ENCODE results near the gene CDH2.

CDH2 gene

GRCh38 chr18:28201056-28201455 is 24.1 kb upstream of the CDH2 start:
- no peaks in the 10 kb centered on the region for H3K27me3 Mint-ChIP-seq (ENCODE audit: low read depth)
- no peaks in the 10 kb centered on the region for H3K36me3 Mint-ChIP-seq (ENCODE audit: low read depth)
- H3K4me3 Mint-ChIP-seq: no peak overlapping the region
- H3K27ac Mint-ChIP-seq: no peak overlapping the region
- H3K9me3 Mint-ChIP-seq: no peaks in the 10 kb centered on the region
- TF ChIP-seq CTCF (IDR thresholded peaks at IDR 0.05; ENCODE audit: unreplicated experiment in 3 of 3): no peak
- H3K4me1 Mint-ChIP-seq: no peaks in the 10 kb centered on the region

GRCh38 chr18:28198620-28199019 is 21.7 kb upstream of the CDH2 start:
- no peak for TF ChIP-seq CTCF (IDR thresholded peaks at IDR 0.05; ENCODE audit: unreplicated experiment in 3 of 3)
- Mint-ChIP-seq H3K27me3 (ENCODE audit: low read depth) (no peaks in the 10 kb centered on the region), H3K36me3 (ENCODE audit: low read depth) (no peaks in the 10 kb centered on the region), H3K27ac (no peak overlapping the region), H3K9me3 (no peaks in the 10 kb centered on the region), H3K4me1 (no peaks in the 10 kb centered on the region), H3K4me3 (no peak overlapping the region)

- no peak for TF ChIP-seq CTCF (IDR thresholded peaks at IDR 0.05; ENCODE audit: unreplicated experiment in 3 of 3)
- Mint-ChIP-seq H3K9me3 (peaks cover 2% of the 10 kb centered on the region), H3K4me1 (no peaks in the 10 kb centered on the region), H3K27ac (no peak overlapping the region), H3K4me3 (no peak overlapping the region), H3K27me3 (ENCODE audit: low read depth) (no peaks in the 10 kb centered on the region), H3K36me3 (ENCODE audit: low read depth) (no peaks in the 10 kb centered on the region)
Observed at GRCh38 chr18:28193177-28193778, 16.3 kb upstream of the CDH2 start.

GRCh38 chr18:28189400-28190239 is 12.7 kb upstream of the CDH2 start:
- Mint-ChIP-seq H3K27me3 (ENCODE audit: low read depth) (no peaks in the 10 kb centered on the region), H3K9me3 (peaks cover 2% of the 10 kb centered on the region), H3K36me3 (ENCODE audit: low read depth) (no peaks in the 10 kb centered on the region), H3K27ac (no peak overlapping the region), H3K4me1 (no peaks in the 10 kb centered on the region), H3K4me3 (no peak overlapping the region)
- TF ChIP-seq CTCF (IDR thresholded peaks at IDR 0.05; ENCODE audit: unreplicated experiment in 3 of 3): peak in 2 of 3 experiments; percentile 29 to 37

GRCh38 chr18:28185121-28185520 is 8.2 kb upstream of the CDH2 start:
- Mint-ChIP-seq H3K9me3 (peaks cover 2% of the 10 kb centered on the region), H3K27me3 (ENCODE audit: low read depth) (peaks cover 20% of the 10 kb centered on the region), H3K36me3 (ENCODE audit: low read depth) (no peaks in the 10 kb centered on the region), H3K27ac (no peak overlapping the region), H3K4me3 (no peak overlapping the region), H3K4me1 (no peaks in the 10 kb centered on the region)
- no peak for TF ChIP-seq CTCF (IDR thresholded peaks at IDR 0.05; ENCODE audit: unreplicated experiment in 3 of 3)
